Midbrain (tissue), 1 donor: ENCODE data around the gene PLOD2.
A peak's percentile ranks its signal among the peaks of the same experiment; 100 is the strongest.

Source experiments
- DNase-seq: peaks from one replicate; lab custom pipeline; 2025; lab: John Stamatoyannopoulos, UW

Gene PLOD2

DNA sequence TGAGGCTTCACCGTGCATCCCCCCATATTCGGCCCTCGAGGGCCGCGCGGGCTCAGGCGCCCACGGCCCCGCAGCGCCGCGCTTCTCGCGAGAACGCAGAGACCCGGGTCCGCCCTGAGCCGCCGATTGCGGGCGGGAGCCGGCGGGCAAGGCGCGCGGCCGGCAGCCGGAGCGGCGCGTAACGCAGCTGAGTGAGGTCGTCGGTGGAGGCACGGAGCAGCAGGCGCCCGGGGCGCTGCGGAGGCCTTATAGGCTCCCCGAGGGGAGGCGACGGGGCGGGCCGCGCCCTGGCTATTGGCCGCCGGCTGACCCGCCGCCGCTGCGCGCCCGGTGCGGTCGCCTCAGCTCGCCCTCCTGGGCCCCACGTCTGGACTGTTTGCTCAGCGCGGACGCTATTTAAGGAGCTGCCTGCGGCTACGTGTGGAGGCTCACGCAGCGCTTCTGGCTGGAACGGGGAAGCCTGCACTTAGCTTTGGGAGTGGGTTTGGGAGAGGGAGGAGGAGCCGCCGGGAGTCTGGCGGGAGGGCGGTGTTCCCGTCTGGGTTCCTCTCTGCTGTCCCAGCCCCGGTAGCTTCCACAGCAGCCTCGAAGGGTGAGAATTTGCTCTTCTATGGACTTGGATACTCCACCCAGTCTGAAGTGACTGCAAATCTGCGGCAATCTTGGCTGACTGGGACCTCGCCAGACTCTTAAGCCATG, at the start of gene PLOD2:
PLOD2 (minus strand) TSS at position 221 of the 699 bp plus-strand sequence; CDS start at position 26, 195 bp downstream.
- peak; percentile 61 for DNase-seq

- no peak for DNase-seq
These were observed 48.4 kb upstream of the PLOD2 start for GRCh38 chr3:146209371-146209770.

DNA sequence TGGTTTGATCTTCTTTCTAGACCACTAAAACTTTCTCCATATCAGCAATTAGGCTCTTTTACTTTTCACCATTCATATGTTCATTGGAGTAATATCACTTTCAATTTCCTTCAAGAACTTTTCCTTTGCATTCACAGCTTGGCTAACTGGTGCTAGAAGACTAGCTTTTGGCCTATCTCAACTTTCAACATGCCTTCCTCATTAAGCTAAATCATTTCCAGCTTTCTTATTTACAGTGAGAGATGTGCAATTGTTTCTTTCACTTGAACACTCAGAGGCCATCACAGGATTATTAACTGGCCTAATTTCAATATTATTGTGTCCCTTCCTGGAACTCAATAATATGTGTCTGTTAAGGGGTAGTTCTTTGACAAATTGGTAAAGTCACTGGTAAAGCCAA, 42.8 kb upstream of the PLOD2 start:
- DNase-seq = no peak

GRCh38 chr3:146200461-146201220, 39.7 kb upstream of the PLOD2 start:
- DNase-seq = no peak

DNA sequence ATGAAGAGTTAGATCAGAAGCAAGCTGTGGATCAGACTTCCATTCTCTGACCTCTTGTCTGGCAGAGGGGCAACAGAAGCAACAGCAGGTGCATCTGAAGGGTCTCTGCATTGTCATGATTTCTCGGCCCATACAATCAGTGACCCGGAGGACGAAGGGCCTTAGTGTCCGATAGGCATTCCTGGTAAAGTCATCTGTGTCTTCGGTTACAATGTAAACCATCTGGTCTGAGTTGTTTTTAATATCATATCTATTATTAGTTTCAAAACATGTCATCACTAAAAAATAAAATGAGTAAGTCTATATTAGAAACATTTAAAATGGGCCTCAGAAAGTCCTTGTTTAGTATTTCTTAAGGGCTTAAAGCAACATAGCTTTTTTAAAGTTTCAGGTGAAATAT, 38.8 kb upstream of the PLOD2 start:
- DNase-seq = no peak

- no peak for DNase-seq
These were observed 35.8 kb upstream of the PLOD2 start for GRCh38 chr3:146196789-146197188.

- DNase-seq = no peak
These were observed 34.6 kb upstream of the PLOD2 start for GRCh38 chr3:146195605-146196004.

DNA sequence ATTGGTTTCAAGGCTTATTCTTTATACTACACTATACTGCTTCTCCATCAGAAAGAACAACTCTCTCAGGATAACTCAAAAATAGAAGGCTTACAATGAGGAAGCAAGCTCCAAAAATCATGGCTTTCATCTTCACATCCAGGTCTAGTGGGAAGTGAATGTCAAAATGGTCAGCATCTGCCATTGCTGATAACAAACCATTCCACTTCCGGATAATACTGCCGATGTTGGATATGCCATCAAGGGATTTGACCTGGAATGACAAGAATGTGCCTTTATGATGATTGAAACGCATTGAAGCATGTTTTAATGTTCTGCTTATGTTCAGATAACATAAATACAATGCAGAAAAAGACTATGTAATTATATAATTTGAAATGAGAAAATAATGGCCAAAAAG, 34.0 kb upstream of the PLOD2 start:
- no peak for DNase-seq

- DNase-seq = no peak
These were observed 30.1 kb upstream of the PLOD2 start for GRCh38 chr3:146191051-146191450.

DNA sequence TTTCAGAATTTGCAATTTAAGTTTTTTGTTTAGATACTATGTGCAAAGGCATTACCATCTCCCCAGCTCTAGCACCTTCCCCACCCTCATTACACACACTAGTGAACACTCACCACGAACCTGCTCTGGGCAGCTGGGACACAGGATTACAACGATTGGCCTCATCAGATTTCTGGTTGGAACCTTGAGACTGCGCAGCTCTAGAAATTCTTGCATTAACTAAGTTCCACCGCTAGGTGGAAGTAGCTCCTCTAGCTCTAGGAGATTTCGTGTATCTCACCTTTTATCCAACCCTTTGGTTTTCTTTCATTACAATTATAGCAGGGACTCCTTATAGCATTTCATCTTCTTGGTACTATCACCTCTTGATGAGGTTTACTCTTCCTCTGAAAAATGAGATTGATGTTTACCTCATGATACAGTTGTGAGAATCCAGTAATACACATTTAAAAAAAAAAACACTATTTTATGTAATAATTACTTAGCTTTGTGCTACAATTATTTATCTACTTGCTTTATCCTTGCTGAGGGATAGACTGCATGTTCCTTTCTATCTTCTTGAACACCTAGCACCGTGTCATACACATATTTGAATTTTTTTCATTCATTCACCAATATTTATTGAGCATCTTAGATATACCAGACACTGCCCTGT, 28.7 kb upstream of the PLOD2 start:
- DNase-seq = peak; percentile 66

DNA sequence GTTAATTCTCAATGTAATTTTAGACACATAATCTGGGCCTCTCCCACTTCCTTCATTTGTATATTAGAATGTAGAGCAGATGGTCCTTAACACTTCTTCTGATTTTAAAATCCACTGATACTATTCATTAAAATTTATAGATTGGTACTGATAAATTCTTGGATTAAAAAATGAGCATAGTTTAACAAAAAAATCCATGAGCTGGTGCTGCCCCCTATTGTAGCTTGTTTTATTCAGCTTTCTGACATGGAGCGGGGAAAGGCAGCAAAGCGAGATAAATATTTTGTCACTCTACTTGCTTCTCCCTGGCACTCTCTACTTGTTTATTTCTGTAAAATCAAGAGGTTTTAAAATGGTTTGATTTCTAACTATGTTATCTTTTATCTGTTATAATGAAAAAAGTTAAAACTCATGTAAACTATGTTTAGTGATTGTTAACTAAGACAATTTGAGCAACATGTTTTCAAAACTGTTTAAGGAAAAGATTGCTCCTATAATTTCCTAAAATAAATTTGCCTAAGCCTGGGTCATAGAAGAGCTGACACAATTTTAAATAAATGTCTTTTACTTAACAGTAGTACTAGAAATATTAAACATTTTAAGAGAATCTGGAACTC, 26.5 kb upstream of the PLOD2 start:
- peak; percentile 39 for DNase-seq

- no peak for DNase-seq
These were observed 23.4 kb upstream of the PLOD2 start for GRCh38 chr3:146184241-146185015.

- no peak for DNase-seq
These were observed 20.2 kb upstream of the PLOD2 start for GRCh38 chr3:146181216-146181615.

DNA sequence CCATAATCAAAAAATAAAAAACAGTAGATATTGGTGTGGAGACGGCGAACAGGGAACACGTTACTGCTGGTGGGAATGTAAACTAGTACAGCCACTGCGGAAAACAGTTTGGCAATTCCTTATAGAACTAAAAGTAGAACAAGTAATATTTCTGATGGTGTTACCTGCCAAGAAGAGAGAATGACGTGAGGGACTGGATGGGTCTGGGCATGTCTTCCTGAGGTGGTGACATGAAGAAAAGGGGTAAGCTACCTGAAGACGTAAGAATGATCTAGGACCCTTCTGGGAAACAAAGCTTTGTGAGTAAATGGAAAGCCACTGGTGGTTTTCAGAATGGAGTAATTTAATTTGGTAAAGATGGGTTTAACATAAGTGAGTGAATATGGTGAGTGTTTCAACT, 19.4 kb upstream of the PLOD2 start:
- DNase-seq = no peak

GRCh38 chr3:146178006-146178689, 17.2 kb upstream of the PLOD2 start:
- DNase-seq = no peak

GRCh38 chr3:146177519-146177918, 16.5 kb upstream of the PLOD2 start:
- DNase-seq = no peak

DNA sequence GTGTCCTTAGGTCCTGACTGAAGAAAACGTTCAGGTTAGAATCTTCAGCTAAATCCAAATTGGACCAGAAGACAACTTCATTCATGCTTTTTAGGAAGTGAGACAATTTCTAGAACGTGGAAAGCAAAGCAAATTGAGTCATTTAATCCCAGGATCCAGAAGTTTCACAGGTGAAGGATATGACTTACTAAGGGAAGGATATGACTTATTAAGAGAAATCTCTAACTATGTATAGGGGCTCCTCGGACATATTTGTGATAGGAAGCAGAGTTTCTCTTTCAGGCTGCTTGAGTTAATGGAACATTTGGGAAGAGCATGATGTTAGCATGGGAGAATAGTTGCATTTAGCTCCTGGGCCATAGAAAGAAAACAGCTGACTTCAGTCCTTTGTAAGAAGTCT, 16.1 kb upstream of the PLOD2 start:
- DNase-seq = no peak

GRCh38 chr3:146172586-146172985, 11.6 kb upstream of the PLOD2 start:
- DNase-seq = no peak

GRCh38 chr3:146170591-146170990, 9.6 kb upstream of the PLOD2 start:
- DNase-seq = no peak

- no peak for DNase-seq
These were observed 8.9 kb upstream of the PLOD2 start for GRCh38 chr3:146169891-146170290.

GRCh38 chr3:146166826-146167225, 5.8 kb upstream of the PLOD2 start:
- no peak for DNase-seq
